Neuron (in vitro differentiated cells): ENCODE results near the gene TDRD1.

Experiments used
- H2AFZ ChIP-seq: one replicate; pipeline ENCODE4 v1.6.1; 2013; ENCODE audit warnings: low read depth, mild to moderate bottlenecking, inconsistent platforms, low read length, moderate library complexity
- H3K27me3 ChIP-seq: one replicate; pipeline ENCODE4 v1.6.1; 2013; ENCODE audit warnings: low read length; ENCODE audit not compliant: insufficient read depth
- H3K36me3 ChIP-seq: one replicate; pipeline ENCODE4 v1.6.1; 2013; ENCODE audit warnings: low read length; ENCODE audit not compliant: insufficient read depth
- H3K4me1 ChIP-seq: one replicate; pipeline ENCODE4 v1.6.1; 2013; ENCODE audit warnings: low read length; ENCODE audit not compliant: insufficient read depth
- H3K4me3 ChIP-seq: 2 replicates; pipeline ENCODE4 v1.5.1; 2013; ENCODE audit warnings: mild to moderate bottlenecking, low read length, moderate library complexity
- H3K9me3 ChIP-seq: one replicate; pipeline ENCODE4 v1.6.1; 2013; ENCODE audit warnings: low read length

The TDRD1 gene

DNA sequence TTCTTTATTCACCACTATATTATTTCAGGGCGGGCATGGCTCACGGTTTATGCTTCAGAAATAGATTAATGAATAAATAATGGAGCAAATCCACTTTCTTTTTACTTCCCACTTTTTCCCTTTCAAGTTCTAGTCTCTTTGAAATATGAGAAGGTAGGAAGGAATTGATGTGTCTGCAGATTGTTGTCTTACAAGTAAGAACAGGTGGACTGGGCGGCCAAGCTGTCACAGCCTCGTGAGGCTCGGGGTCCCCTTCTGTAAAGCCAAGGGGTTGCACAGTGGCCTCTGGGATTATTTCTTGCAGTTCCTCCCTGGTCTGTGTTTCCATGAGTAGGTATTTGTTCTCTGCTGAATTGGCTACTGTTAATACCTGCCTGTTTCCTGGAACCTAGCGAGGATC, 71.1 kb downstream of the TDRD1 start:
- H3K4me3 ChIP-seq: no peak overlapping the region
- H3K27me3 ChIP-seq: peaks cover 4% of the 10 kb centered on the region
- H3K4me1 ChIP-seq: no peaks in the 10 kb centered on the region
- H3K9me3 ChIP-seq: no peaks in the 10 kb centered on the region
- no peak overlapping the region for H2AFZ ChIP-seq
- H3K36me3 ChIP-seq: no peaks in the 10 kb centered on the region

DNA sequence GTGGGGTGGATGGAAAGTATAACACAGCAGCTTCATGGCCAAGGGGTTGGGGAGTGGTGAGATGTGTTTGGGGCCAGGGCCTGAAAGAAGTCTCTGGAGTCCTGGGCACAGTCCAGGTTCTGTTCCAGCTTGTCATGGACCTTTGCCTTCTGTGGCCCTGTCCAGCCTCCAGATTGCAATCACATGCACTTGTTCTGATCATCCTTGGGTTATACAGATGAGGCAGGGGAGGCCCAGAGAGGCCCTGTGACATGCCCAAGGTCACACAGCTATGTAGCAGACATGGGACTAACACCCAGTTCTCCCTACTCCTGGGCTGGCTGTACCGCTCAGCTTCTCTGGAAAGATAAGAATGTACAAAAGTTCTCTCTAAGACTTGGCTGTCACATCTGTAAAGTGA, 71.6 kb downstream of the TDRD1 start:
- no peaks in the 10 kb centered on the region for H3K4me1 ChIP-seq
- H3K36me3 ChIP-seq: no peaks in the 10 kb centered on the region
- H3K4me3 ChIP-seq: no peak overlapping the region
- no peaks in the 10 kb centered on the region for H3K27me3 ChIP-seq
- H3K9me3 ChIP-seq: no peaks in the 10 kb centered on the region
- H2AFZ ChIP-seq: no peak overlapping the region

DNA sequence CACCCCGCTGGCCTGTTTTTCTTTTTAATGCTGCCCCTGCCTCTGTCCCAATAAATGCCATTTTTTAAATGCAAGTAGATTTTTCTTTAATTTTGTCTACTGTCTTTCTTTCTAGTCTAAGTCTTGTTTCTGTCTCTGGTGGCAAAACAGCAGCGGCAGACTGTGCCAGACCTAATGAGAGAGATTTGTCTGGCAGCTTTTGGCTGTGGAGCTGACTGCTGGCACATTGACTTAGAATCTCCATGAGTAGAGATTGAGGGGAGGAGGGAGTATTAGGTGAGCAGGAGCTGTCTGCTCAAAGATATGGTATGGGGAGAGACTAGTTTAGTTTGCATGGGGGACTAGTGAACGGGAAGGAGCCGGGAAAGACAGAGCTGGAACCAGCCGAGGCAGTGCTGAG, 72.9 kb downstream of the TDRD1 start:
- Histone ChIP-seq H3K4me1 (no peaks in the 10 kb centered on the region), H3K4me3 (no peak overlapping the region), H3K27me3 (no peaks in the 10 kb centered on the region), H3K9me3 (no peaks in the 10 kb centered on the region), H3K36me3 (no peaks in the 10 kb centered on the region), H2AFZ (no peak overlapping the region)

DNA sequence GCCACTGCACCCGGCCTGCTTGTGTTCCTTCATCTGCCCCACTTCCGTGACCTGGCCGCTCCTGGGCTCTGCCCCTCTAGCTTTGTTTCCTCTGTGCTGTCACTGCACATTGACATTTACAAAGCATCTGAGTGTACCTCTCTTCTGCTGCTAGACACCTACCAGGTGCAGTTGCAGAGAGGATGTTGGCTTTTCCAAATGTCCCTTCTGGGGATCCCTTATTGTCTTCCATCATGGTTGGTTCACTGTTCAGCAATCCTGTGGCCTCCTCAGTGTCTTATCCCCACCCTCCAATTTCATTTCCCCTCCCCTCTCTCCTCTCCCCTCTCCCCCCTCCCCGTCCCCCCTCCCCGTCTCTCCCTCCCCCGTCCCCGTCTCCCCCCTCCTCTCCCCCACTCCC, 73.7 kb downstream of the TDRD1 start:
- Histone ChIP-seq H3K27me3 (no peaks in the 10 kb centered on the region), H3K36me3 (no peaks in the 10 kb centered on the region), H3K4me1 (no peaks in the 10 kb centered on the region), H3K4me3 (no peak overlapping the region), H2AFZ (no peak overlapping the region), H3K9me3 (no peaks in the 10 kb centered on the region)

DNA sequence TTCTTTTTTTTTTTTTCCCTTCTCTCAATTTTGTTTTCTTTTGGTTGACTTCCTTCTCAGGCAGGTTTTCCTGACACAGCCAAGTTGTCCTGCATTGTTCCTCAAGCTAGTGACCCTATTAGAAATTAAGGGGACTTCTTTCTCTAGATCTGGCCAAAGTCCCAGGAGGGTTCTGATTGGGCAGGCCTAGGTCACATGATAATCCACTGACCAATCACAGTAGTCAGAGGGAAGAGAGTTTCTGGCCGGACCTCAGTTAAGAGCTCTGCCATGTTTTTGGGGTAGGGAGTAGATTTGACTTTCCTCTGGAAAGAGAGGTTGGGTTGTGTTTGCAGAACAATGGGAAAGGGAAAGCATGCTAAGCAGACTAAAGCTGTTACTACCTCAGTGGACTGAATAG, 76.1 kb downstream of the TDRD1 start:
- Histone ChIP-seq H3K9me3 (no peaks in the 10 kb centered on the region), H3K27me3 (peaks cover 4% of the 10 kb centered on the region), H3K36me3 (no peaks in the 10 kb centered on the region), H3K4me3 (no peak overlapping the region), H2AFZ (no peak overlapping the region), H3K4me1 (no peaks in the 10 kb centered on the region)

DNA sequence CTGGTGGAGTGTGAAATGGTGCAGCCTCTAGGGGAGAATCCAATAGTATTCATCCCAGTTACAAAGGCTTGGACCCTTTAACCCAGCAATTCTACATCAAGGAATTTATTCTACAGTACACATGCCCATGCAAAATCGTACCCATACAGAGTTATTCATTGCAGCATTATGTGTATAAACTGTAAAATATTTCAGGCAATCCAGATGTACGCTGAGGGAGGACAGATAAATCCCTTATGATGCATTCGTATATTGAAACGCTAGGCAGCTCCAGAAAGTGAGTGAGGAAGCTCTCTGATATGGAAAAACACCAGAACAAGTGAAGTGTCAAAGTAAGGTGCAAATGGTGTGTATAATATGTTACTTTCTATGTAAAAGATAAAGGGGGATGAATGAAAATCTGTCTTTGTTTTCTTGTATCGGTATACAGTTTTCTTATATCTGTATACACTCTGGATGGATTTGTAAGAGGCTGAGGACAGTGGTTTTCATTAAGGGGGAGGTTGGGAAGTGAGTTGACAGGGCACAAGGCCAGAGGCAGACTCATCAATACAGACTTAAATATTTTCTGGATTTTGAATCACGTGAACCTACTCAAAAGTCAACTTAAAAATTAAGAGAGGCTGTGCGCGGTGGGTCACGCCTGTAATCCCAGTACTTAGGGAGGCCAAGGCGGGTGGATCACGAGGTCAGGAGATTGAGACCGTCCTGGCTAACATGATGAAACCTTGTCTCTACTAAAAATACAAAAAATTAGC, 77.0 kb downstream of the TDRD1 start:
- Histone ChIP-seq H3K27me3 (peaks cover 4% of the 10 kb centered on the region), H3K36me3 (no peaks in the 10 kb centered on the region), H2AFZ (no peak overlapping the region), H3K4me1 (no peaks in the 10 kb centered on the region), H3K4me3 (no peak overlapping the region), H3K9me3 (no peaks in the 10 kb centered on the region)

DNA sequence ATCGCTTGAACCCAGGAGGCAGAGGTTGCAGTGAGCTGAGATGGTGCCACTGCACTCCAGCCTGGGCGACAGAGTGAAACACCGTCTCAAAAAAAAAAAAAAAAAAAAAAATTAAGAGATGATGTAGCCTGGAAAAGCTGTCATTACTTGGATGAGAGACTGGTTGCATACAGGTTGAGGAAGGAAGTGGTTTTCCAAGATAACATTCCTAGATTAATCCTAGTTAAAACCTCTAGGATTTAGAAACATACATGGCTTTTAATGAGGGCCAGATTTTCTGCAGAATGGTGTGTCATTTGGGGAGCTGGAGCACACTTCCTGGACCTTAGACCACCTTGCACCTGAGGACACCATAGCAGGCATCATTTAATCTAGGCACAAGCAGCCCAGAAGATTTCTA, 77.7 kb downstream of the TDRD1 start:
- no peak overlapping the region for H2AFZ ChIP-seq
- H3K9me3 ChIP-seq: no peaks in the 10 kb centered on the region
- H3K4me1 ChIP-seq: no peaks in the 10 kb centered on the region
- H3K4me3 ChIP-seq: no peak overlapping the region
- H3K27me3 ChIP-seq: peaks cover 4% of the 10 kb centered on the region
- H3K36me3 ChIP-seq: no peaks in the 10 kb centered on the region

DNA sequence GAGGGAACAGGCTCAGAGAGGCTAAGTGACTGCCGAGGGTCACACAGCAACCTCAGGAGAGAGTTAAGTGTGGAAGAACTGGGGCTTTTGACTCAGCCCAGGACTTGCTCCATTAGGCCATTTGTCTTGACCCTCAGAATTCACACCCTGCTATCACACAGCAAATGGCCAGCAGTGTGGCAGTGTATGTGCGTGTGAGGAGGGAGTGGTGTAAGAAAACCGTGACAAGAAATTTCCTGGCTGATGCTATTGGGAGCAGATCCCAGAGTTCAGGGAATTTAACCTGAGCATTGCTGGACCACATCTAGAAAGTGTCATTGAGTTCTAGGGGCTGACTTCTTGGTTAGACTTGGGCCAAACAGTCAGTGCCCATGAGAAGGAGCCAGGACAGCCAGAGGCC, 78.3 kb downstream of the TDRD1 start:
- Histone ChIP-seq H2AFZ (no peak overlapping the region), H3K9me3 (no peaks in the 10 kb centered on the region), H3K27me3 (peaks cover 4% of the 10 kb centered on the region), H3K4me3 (no peak overlapping the region), H3K36me3 (no peaks in the 10 kb centered on the region), H3K4me1 (no peaks in the 10 kb centered on the region)

DNA sequence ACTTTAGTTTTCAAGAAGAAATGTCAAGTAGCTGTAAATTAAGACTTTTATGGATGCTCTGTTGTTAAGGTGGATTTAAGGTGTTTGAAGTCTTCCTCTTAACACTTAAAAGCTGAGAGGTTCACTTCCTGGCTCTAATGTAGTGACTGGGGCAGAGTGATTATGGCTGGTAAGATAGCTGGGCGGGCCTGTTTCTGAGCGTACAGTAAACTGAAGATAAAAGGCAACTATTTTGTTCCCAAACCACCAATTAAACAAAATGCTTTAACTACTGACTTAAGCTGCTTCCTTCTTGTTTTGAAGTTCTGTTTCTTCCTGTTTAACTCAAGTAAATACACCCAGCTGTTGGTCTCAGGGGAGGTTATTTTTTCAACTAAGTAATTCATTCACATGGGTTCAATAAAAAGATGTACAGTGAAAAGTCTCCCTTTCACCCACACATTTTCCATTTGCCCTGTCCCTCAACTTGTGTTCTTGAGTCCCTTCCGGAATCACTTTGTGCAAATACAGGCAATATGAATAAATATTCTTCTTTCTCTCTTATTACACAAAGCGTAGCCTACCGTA, 79.2 kb downstream of the TDRD1 start:
- H2AFZ ChIP-seq: no peak overlapping the region
- peaks cover 4% of the 10 kb centered on the region for H3K27me3 ChIP-seq
- H3K4me1 ChIP-seq: no peaks in the 10 kb centered on the region
- no peak overlapping the region for H3K4me3 ChIP-seq
- no peaks in the 10 kb centered on the region for H3K9me3 ChIP-seq
- H3K36me3 ChIP-seq: no peaks in the 10 kb centered on the region

DNA sequence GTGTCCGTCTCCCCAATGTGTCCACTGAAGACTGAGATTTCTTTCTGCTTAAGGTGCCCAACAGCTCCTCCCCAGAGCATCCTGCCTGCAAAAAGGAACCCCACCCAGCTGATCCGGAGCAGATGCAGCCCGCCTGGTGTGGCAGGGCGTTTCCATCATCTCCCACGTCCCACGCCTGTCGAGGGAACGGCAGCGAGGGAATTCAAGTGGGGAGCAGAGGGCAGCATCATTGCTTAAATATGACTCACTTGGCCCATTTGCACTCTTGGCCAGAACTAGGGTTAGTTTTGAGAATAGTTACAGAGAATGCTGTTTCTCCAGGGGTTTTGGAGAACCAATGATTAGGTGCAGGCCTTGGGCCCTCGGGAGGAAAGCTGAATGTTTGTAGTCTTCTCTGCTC, 80.7 kb downstream of the TDRD1 start:
- Histone ChIP-seq H3K4me1 (no peaks in the 10 kb centered on the region), H2AFZ (no peak overlapping the region), H3K27me3 (peaks cover 4% of the 10 kb centered on the region), H3K9me3 (no peaks in the 10 kb centered on the region), H3K4me3 (no peak overlapping the region), H3K36me3 (no peaks in the 10 kb centered on the region)

DNA sequence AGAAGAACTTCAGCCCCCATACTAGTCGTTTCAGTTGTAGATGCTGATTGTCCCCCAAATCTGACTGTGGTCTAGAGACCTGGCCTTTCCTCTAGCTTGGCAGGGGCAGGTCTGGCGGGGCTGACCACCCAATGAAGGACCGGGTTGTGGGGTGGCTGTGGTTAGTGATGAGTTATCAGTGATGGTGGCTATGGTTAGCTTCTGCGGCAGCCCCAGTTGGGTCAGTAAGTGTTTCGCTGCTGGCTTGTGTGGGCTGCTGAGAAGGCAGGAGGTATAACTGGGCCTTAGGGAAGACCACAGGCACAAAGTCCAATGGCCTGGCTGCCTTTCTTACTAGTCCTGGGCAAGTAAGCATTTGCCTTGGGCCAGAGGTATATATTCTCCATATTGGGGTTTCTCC, 81.2 kb downstream of the TDRD1 start:
- Histone ChIP-seq H3K4me1 (no peaks in the 10 kb centered on the region), H3K27me3 (peaks cover 4% of the 10 kb centered on the region), H3K4me3 (no peak overlapping the region), H3K36me3 (no peaks in the 10 kb centered on the region), H2AFZ (no peak overlapping the region), H3K9me3 (no peaks in the 10 kb centered on the region)

DNA sequence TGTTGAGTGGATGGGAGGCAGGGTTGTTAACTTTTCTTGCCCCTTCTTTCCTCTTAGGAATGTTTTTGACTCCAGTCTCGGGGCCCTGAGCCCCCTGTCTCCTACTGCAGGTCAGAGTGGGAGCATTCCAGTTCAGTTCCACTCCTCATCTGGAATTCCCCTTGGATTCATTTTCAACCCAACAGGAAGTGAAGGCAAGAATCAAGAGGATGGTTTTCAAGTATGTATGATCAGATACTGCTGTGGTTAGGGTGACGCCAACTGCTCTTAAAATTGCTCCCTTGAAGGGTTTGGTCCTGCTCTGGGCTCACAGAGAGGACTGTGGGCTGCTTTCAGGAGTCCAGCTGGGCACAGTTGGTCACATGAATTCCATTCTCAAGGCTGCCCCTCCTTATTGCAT, 81.9 kb downstream of the TDRD1 start:
- Histone ChIP-seq H3K36me3 (no peaks in the 10 kb centered on the region), H3K4me1 (no peaks in the 10 kb centered on the region), H3K4me3 (no peak overlapping the region), H3K27me3 (peaks cover 4% of the 10 kb centered on the region), H2AFZ (no peak overlapping the region), H3K9me3 (no peaks in the 10 kb centered on the region)

DNA sequence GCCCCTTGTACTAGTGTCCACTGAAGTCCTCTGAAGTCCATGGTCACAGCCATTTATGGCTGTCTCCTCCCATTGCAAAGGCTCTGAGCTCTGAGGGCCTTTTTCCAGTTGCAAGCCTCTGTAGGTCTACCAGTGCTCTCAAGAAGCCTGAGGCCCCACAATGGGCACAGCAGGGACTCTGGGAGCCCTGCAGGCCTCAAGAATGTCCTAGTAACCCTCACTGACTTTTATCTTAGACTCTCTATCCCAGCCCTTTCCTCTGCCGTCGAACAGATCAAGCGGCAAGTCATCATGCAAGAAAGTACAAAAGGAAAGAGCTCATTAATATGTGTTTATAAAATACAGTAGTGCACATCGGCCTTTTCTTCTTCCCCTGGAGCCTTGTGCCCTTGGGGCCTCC, 83.3 kb downstream of the TDRD1 start:
- H3K4me3 ChIP-seq: no peak overlapping the region

More for the DNA sequence above, 83.3 kb downstream of the TDRD1 start:
- no peaks in the 10 kb centered on the region for H3K4me1 ChIP-seq
- H3K9me3 ChIP-seq: no peaks in the 10 kb centered on the region
- H3K36me3 ChIP-seq: no peaks in the 10 kb centered on the region
- H2AFZ ChIP-seq: no peak overlapping the region
- peaks cover 4% of the 10 kb centered on the region for H3K27me3 ChIP-seq
